ENCODE data around the gene CCDC117.

- TF ChIP-seq POLR2A (IDR thresholded peaks at IDR 0.05) (no peak), CTCF (IDR thresholded peaks at IDR 0.05) (no peak)
Measured at GRCh38 chr22:28820885-28821284, 48.4 kb downstream of the CCDC117 start.
